NB4 (cell line): ENCODE data around the gene CLIP3.

ENCODE experiments used
- CTCF ChIP-seq: IDR thresholded peaks from one replicate; pipeline ENCODE4 v1.5.1; 2012; ENCODE audit warnings: low read depth, low read length
- MAX ChIP-seq: IDR thresholded peaks from 2 replicates; pipeline ENCODE4 v1.6.1; 2011; ENCODE audit warnings: low read depth, low read length
- MYC ChIP-seq: IDR thresholded peaks from 2 replicates; pipeline ENCODE4 v1.6.1; 2011; ENCODE audit warnings: low read depth, low read length
- POLR2A ChIP-seq: IDR thresholded peaks from 2 replicates; pipeline ENCODE4 v1.6.1; 2011; ENCODE audit warnings: mild to moderate bottlenecking; ENCODE audit not compliant: insufficient read length; ENCODE audit errors: extremely low read depth

DNA sequence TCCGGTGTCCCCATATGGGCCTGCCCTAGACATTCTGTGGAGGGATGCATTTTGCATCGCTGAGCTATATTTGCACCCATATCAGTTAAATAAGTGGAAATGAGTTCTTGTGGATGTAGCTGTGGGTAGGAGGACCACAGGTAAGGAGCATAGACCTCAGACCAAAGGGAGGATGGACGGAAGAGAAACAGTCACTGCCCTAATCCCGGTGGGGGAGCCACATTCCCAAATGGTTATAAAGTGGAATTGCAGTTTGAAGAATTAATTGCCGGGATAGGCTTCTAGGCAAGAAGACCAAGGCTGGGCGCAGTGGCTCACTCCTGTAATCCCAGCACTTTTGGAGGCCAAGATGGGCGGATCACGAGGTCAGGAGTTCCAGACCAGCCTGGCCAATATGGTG is 35.9 kb downstream of the CLIP3 start:
- no peak for TF ChIP-seq CTCF
- TF ChIP-seq MAX, result no peak
- TF ChIP-seq POLR2A, result no peak
- TF ChIP-seq MYC, result no peak
